D721Med (cell line): ENCODE data around the gene KDM1B.

Experiments
- DNase-seq: peaks from one replicate; pipeline ENCODE4 v3.0.0; 2011; ENCODE audit warnings: low spot score; ENCODE audit not compliant: insufficient read length
- FAIRE-seq: peaks from 2 replicates; lab custom pipeline; 2011; peaks lifted over from hg19 to GRCh38; lab: Jason Lieb, UNC
- TF ChIP-seq, protein P1 (sequence below): IDR thresholded peaks from 2 replicates; pipeline ENCODE4 v1.5.1; 2012; ENCODE audit warnings: mild to moderate bottlenecking, control low read depth; ENCODE audit not compliant: insufficient read depth; ENCODE audit errors: missing control alignments

The KDM1B gene

DNA sequence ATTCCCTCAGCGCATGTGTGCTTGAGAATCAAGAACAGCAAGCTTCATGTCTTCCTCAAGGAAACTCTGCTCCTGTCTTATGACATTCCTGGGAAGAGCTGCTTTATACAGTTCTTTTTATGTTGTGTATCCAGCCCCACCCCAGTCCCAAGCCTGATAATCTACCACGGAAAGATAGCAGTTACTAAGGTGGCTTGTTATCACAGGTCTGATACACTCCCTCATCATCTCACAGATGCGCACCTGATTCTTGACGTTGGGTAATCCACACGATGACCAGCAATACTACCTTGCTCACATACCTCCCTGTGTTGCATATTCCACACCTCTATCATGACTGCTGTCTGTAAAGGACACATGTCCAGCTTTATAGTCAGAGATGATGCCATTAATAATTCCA is 36.0 kb upstream of the KDM1B start:
- TF ChIP-seq, protein P1, sequence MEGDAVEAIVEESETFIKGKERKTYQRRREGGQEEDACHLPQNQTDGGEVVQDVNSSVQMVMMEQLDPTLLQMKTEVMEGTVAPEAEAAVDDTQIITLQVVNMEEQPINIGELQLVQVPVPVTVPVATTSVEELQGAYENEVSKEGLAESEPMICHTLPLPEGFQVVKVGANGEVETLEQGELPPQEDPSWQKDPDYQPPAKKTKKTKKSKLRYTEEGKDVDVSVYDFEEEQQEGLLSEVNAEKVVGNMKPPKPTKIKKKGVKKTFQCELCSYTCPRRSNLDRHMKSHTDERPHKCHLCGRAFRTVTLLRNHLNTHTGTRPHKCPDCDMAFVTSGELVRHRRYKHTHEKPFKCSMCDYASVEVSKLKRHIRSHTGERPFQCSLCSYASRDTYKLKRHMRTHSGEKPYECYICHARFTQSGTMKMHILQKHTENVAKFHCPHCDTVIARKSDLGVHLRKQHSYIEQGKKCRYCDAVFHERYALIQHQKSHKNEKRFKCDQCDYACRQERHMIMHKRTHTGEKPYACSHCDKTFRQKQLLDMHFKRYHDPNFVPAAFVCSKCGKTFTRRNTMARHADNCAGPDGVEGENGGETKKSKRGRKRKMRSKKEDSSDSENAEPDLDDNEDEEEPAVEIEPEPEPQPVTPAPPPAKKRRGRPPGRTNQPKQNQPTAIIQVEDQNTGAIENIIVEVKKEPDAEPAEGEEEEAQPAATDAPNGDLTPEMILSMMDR, result no peak
- FAIRE-seq (no peak), DNase-seq (no peak)

DNA sequence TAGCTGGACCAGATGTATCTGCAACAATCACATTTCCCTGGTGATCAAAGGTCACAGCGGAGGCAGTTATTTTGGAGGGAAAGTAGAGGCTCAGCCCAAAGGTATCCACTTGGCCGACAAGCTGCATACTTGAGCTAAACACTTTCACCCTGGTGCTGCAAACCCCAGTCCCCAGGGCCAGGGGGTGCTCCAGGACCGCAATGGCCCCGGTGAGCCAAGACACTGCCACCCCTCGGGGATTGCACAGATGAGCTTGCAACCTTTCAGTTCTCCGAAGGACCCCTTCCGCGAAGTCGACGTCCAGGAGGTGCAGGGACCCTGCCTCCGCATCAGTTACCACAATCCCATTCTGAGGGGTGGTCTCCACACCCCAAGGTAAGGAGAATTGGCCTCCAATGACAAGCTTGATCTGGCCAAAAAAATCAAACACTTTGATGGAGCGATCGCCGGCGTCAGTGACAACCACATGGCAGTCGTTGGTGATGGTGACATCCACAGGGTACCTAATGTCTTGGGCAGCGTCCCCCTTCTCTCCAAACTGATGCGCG is 33.6 kb upstream of the KDM1B start:
- no peak for DNase-seq
- no peak for FAIRE-seq
- TF ChIP-seq, protein P1, result no peak

DNA sequence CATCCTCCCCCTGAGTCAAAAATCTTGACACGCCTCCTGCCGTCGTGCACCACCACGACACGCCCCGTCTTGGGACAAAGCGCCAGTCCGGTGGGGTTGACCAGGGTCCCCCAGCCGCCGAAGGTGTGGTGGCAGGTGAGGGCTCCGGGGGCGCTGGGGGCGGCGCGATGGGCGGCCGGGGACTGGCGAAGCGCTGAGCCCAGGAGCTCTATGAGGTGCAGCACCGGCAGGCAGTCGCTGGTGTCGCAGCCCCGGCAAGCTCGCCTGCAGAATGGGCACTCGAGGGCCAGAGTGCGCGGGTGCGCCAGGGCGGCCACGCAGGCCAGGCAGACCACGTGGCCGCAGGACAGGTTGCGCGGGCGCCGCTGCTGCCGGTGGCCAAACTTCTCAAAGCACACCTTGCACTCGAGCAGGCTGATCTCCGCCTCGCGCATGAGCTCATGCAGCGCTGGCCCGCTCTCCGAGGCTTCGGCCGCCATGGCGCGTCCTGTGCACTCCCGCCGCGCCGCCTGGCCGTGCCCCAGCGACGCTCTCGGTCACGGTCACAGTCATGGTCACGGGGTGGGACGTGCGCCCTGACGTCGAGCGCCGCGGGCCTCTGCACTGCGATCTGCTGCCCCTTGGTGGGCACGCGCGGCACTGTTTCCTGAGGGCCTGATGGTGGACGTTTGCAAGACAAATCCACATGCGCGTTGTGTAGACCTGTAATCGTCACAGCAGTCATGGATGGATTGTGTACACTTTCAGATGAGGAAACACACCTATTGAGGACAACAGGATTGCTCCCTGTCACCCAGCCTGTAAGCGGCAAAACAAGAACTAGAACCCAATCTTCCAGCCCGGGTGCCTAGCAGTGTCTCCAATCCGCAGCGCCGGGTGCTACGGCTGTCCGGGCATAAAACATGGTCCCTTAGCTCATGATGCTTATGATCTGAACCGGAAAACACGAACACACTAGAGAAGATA is 32.8 kb upstream of the KDM1B start, which contains the start of gene NHLRC1:
TSS of gene NHLRC1 (minus strand) at position 550 of the 966 bp plus-strand sequence. CDS start at position 479, 71 bp downstream.
- no peak for DNase-seq
- no peak for FAIRE-seq
- TF ChIP-seq, protein P1, result no peak

DNA sequence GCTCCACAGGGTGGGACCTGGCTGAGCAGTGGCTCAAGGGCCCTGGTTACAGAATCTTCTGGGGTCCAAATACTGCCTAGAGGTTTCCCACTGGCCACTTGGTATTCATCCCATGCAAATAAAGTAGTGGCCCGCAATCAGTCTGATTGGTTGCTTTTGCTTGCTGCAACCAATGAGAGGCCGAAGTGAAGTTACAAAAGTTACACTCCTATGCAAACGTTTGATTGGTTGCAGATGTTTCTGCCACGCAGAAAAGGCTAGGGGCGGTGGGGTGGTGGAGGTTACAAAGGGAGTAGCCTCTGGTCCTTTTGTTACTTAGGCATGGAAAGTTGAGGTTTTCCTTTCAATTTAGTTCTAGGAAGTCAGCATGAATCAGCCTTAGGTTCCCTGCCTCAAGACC is 29.1 kb upstream of the KDM1B start:
- TF ChIP-seq, protein P1, result no peak
- FAIRE-seq (no peak), DNase-seq (no peak)

DNA sequence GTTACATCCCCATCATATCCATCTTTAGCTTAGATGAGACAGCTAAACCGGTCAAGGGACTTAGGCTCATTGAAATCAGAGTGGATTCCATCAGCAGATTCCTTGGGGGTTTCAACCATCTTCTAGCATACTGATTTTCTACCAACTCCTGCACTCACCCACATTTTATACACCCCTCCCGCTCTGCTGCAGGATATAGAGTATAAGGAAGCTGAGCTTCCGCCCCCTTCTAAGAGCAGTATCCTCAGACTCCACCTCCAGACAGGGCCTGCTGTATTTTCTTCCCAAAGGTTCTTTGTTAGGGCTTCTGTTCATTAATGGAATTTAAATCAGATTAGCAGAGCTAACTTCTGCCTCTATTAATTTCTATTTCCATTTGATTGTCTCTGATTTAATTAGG is 22.9 kb upstream of the KDM1B start:
- TF ChIP-seq, protein P1, result no peak
- no peak for DNase-seq
- no peak for FAIRE-seq

DNA sequence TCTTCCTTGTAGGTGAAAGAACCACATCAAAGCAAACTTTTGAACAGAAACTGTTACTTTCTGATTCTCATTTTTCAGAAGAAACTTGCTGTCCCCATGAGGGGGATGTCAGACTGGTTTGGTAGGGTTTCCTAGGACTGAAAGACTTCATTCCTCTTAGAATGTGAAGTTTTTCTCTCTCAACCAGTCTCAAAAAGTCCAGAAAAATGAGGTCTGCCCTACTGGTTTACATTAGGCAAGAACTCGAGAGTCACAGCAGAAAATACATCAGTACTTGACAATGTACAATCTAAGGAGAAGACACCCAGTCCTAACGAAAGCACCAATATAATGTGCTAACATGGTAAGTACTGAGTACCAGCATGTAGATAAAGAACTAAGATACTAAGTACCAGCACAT is 20.1 kb upstream of the KDM1B start:
- FAIRE-seq (no peak), DNase-seq (no peak)
- TF ChIP-seq, protein P1, result no peak
